Measurements from ENCODE around the gene SLBP. TPM values are rescaled to one million over a fixed set of nuclear protein-coding genes. Genes with fewer than 3 reads are reported as not detected.

The SLBP gene
- total and polyA plus RNA-seq, 2 donors (not counting 1 experiment from before 2014, with no cell fraction given) = 49.7 to 108 TPM

DNA sequence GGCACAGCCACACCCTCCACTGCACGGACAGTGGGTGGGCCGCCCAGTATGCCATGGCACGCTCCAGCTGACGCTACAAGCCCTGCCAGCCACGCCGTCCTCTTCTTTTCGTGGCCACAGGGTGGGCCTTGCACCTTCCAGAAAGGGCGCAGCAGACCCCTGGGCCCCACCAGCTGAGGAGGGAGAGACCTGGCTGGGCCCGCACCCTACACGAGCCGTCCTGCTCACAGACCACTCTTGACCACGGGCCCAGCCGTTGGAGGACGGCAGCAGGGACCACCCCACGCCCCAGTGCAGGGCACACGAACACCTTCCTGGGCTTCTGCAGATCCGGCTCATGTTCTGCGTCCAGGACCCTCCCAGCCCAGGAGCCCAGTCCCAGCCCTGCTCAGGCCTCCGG lies 55.1 kb downstream of the SLBP start:
- no peak for DNase-seq (ENCODE audit: low read depth in 2 of 2)
- Histone ChIP-seq H2AFZ (ENCODE audit: low read length) (no peak overlapping the region), H3K9me3 (ENCODE audit: control insufficient read depth, insufficient read depth, low read depth, low read length) (no peaks in the 10 kb centered on the region), H3K4me1 (ENCODE audit: control insufficient read depth, extremely low read depth, insufficient read depth, low read length) (no peaks in the 10 kb centered on the region), H3K27me3 (ENCODE audit: control insufficient read depth, insufficient read depth, low read length) (no peaks in the 10 kb centered on the region), H3K4me3 (replicated peaks in 1 of 4; ENCODE audit: control extremely low read depth in 1 of 4, insufficient read depth in 1 of 4, low read depth in 3 of 4, low read length in 4 of 4) (no peak overlapping the region), H3K79me2 (ENCODE audit: control insufficient read depth, insufficient read depth, low read length) (no peaks in the 10 kb centered on the region), H3K9ac (ENCODE audit: insufficient read depth, low read length) (no peak overlapping the region), H4K20me1 (ENCODE audit: control insufficient read depth, extremely low read depth, insufficient read depth, low read length) (no peaks in the 10 kb centered on the region), H3K27ac (ENCODE audit: insufficient read depth, low read length) (no peak overlapping the region), H3K36me3 (ENCODE audit: control insufficient read depth, insufficient read depth, low read length) (no peaks in the 10 kb centered on the region), H3K4me2 (ENCODE audit: extremely low read depth, insufficient read depth, low read length) (no peak overlapping the region)
- TF ChIP-seq, protein P1, sequence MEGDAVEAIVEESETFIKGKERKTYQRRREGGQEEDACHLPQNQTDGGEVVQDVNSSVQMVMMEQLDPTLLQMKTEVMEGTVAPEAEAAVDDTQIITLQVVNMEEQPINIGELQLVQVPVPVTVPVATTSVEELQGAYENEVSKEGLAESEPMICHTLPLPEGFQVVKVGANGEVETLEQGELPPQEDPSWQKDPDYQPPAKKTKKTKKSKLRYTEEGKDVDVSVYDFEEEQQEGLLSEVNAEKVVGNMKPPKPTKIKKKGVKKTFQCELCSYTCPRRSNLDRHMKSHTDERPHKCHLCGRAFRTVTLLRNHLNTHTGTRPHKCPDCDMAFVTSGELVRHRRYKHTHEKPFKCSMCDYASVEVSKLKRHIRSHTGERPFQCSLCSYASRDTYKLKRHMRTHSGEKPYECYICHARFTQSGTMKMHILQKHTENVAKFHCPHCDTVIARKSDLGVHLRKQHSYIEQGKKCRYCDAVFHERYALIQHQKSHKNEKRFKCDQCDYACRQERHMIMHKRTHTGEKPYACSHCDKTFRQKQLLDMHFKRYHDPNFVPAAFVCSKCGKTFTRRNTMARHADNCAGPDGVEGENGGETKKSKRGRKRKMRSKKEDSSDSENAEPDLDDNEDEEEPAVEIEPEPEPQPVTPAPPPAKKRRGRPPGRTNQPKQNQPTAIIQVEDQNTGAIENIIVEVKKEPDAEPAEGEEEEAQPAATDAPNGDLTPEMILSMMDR (conservative IDR thresholded peaks at IDR 0.05 in 1 of 2, IDR thresholded peaks at IDR 0.05 in 1 of 2; ENCODE audit: low read depth in 1 of 2, low read length in 2 of 2) = no peak
- no peak for TF ChIP-seq EZH2 (IDR thresholded peaks at IDR 0.05; ENCODE audit: low read length, missing control alignments)

DNA sequence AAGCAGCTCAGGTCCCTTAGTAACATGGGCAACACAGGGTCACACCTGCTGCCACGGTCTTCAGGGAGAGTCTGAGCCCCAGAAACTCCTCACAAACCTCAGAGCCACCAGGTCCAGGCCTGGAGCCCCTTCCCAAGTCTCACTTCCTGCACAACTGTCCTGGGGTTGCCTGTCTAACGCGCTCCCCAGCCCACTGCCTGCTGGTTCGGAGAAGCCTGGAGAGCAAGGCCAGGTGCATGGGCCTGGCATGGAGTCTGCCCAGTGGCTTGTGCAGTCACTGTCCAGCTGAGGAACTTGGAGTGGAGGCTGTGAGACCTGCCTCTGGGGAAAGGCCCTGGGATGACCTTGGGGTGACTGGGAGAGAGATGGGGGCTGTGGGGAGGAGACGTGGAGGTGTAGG lies 56.0 kb downstream of the SLBP start:
- DNase-seq (ENCODE audit: low read depth in 2 of 2) = no peak
- TF ChIP-seq EZH2 (IDR thresholded peaks at IDR 0.05; ENCODE audit: low read length, missing control alignments) = no peak
- TF ChIP-seq, protein P1 (conservative IDR thresholded peaks at IDR 0.05 in 1 of 2, IDR thresholded peaks at IDR 0.05 in 1 of 2; ENCODE audit: low read depth in 1 of 2, low read length in 2 of 2) = no peak
- H3K36me3 ChIP-seq (ENCODE audit: control insufficient read depth, insufficient read depth, low read length) = no peaks in the 10 kb centered on the region

DNA sequence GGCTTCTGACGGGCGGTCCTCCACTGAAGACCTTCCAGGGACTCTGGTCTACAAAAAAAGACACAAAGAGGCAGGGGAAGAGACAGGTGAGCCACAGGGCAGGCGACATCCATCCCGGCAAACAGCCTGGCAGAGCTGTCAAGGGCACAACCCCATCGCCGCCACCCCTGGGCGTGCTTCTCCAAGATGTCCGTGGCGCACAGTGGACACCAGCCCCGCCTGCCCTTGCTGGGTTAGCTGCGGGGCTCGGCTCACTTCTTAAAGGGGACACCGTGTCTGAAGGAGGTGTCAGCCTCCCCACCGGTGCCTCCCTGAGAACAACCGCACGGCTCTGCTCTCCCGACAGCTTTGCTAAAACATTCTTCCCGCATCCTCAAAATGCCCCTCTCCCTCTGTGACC lies 56.4 kb downstream of the SLBP start:
- Histone ChIP-seq H3K27me3 (ENCODE audit: control insufficient read depth, insufficient read depth, low read length) (no peaks in the 10 kb centered on the region), H3K36me3 (ENCODE audit: control insufficient read depth, insufficient read depth, low read length) (no peaks in the 10 kb centered on the region), H4K20me1 (ENCODE audit: control insufficient read depth, extremely low read depth, insufficient read depth, low read length) (no peaks in the 10 kb centered on the region), H3K4me3 (replicated peaks in 1 of 4; ENCODE audit: control extremely low read depth in 1 of 4, insufficient read depth in 1 of 4, low read depth in 3 of 4, low read length in 4 of 4) (no peak overlapping the region), H3K27ac (ENCODE audit: insufficient read depth, low read length) (no peak overlapping the region), H3K4me1 (ENCODE audit: control insufficient read depth, extremely low read depth, insufficient read depth, low read length) (no peaks in the 10 kb centered on the region), H3K9ac (ENCODE audit: insufficient read depth, low read length) (no peak overlapping the region), H2AFZ (ENCODE audit: low read length) (no peak overlapping the region), H3K79me2 (ENCODE audit: control insufficient read depth, insufficient read depth, low read length) (no peaks in the 10 kb centered on the region), H3K9me3 (ENCODE audit: control insufficient read depth, insufficient read depth, low read depth, low read length) (no peaks in the 10 kb centered on the region), H3K4me2 (ENCODE audit: extremely low read depth, insufficient read depth, low read length) (no peak overlapping the region)
- TF ChIP-seq EZH2 (IDR thresholded peaks at IDR 0.05; ENCODE audit: low read length, missing control alignments) = no peak
- TF ChIP-seq, protein P1 (conservative IDR thresholded peaks at IDR 0.05 in 1 of 2, IDR thresholded peaks at IDR 0.05 in 1 of 2; ENCODE audit: low read depth in 1 of 2, low read length in 2 of 2) = no peak
- no peak for DNase-seq (ENCODE audit: low read depth in 2 of 2)

More for the DNA sequence above, 56.0 kb downstream of the SLBP start:
- no peak overlapping the region for H3K4me2 ChIP-seq (ENCODE audit: extremely low read depth, insufficient read depth, low read length)
- H3K79me2 ChIP-seq (ENCODE audit: control insufficient read depth, insufficient read depth, low read length) = no peaks in the 10 kb centered on the region
- no peaks in the 10 kb centered on the region for H3K9me3 ChIP-seq (ENCODE audit: control insufficient read depth, insufficient read depth, low read depth, low read length)
- no peaks in the 10 kb centered on the region for H3K4me1 ChIP-seq (ENCODE audit: control insufficient read depth, extremely low read depth, insufficient read depth, low read length)
- H2AFZ ChIP-seq (ENCODE audit: low read length) = no peak overlapping the region
- H3K9ac ChIP-seq (ENCODE audit: insufficient read depth, low read length) = no peak overlapping the region
- H3K27me3 ChIP-seq (ENCODE audit: control insufficient read depth, insufficient read depth, low read length) = no peaks in the 10 kb centered on the region
- H3K4me3 ChIP-seq (replicated peaks in 1 of 4; ENCODE audit: control extremely low read depth in 1 of 4, insufficient read depth in 1 of 4, low read depth in 3 of 4, low read length in 4 of 4) = no peak overlapping the region
- H3K27ac ChIP-seq (ENCODE audit: insufficient read depth, low read length) = no peak overlapping the region
- H4K20me1 ChIP-seq (ENCODE audit: control insufficient read depth, extremely low read depth, insufficient read depth, low read length) = no peaks in the 10 kb centered on the region

Data from fibroblast of lung (primary cell).